HEK293T (cell line): Measurements from ENCODE around the gene ATP7A.

Source experiments
- ARNT ChIP-seq: fragments of 450-650 bp; IDR thresholded peaks from 2 replicates; pipeline ENCODE4 v1.6.1; 2017; ENCODE audit warnings: mild to moderate bottlenecking
- BHLHE40 ChIP-seq: fragments of 450-650 bp; IDR thresholded peaks from 2 replicates; pipeline ENCODE4 v1.6.1; 2016; ENCODE audit warnings: mild to moderate bottlenecking, moderate library complexity, borderline replicate concordance
- FOXA1 ChIP-seq: fragments of 450-650 bp; IDR thresholded peaks from 2 replicates; pipeline ENCODE4 v1.6.1; 2016; ENCODE audit warnings: mild to moderate bottlenecking
- FOXK2 ChIP-seq: fragments of 450-650 bp; IDR thresholded peaks from 2 replicates; pipeline ENCODE4 v1.6.1; 2016; ENCODE audit warnings: mild to moderate bottlenecking
- FOXM1 ChIP-seq: fragments of 450-650 bp; IDR thresholded peaks from 2 replicates; pipeline ENCODE4 v1.6.1; 2017; ENCODE audit warnings: mild to moderate bottlenecking, borderline replicate concordance
- HDGF ChIP-seq: fragments of 450-650 bp; IDR thresholded peaks from 2 replicates; pipeline ENCODE4 v1.6.1; 2017; ENCODE audit warnings: antibody characterized with exemption, borderline replicate concordance
- SP1 ChIP-seq: fragments of 450-650 bp; IDR thresholded peaks from 2 replicates; pipeline ENCODE4 v1.6.1; 2017
- TARDBP ChIP-seq: fragments of 450-650 bp; IDR thresholded peaks from 2 replicates; pipeline ENCODE4 v1.6.1; 2016
- ZNF384 ChIP-seq: fragments of 450-650 bp; IDR thresholded peaks from 2 replicates; pipeline ENCODE4 v1.6.1; 2016
- TF ChIP-seq, protein P1 (sequence below): fragments of 450-650 bp; IDR thresholded peaks from 2 replicates; pipeline ENCODE4 v1.6.1; 2016

DNA sequence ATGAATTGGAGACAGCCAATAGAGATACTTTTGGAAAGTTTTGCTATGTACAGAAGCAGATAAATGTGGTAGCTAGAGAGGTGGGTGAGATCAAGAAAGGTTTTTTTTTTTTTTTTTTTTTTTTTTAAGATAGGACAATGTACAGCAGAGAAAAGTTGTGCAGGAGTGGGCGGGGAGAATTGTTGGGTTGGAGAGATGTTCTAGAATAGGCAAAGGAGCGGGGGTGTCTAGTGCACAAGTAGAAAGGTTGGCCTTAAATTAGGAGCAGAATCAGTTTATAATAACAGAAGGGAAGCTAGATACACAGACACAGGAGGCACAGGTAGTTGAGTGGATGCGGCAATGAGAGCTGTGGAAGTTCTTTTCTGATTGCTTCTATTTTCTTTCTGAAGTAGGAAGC lies 127.4 kb downstream of the ATP7A start:
- TF ChIP-seq, protein P1, sequence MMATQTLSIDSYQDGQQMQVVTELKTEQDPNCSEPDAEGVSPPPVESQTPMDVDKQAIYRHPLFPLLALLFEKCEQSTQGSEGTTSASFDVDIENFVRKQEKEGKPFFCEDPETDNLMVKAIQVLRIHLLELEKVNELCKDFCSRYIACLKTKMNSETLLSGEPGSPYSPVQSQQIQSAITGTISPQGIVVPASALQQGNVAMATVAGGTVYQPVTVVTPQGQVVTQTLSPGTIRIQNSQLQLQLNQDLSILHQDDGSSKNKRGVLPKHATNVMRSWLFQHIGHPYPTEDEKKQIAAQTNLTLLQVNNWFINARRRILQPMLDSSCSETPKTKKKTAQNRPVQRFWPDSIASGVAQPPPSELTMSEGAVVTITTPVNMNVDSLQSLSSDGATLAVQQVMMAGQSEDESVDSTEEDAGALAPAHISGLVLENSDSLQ, result no peak
- no peak for TF ChIP-seq BHLHE40
- no peak for TF ChIP-seq SP1
- TF ChIP-seq ZNF384, result no peak
- no peak for TF ChIP-seq FOXM1
- TF ChIP-seq TARDBP, result no peak
- TF ChIP-seq FOXK2, result no peak
- TF ChIP-seq HDGF, result no peak
- no peak for TF ChIP-seq ARNT
- no peak for TF ChIP-seq FOXA1
